RKO (cell line): ENCODE results near the gene ACTRT2.

Experiments
- DNase-seq: peaks from one replicate; pipeline ENCODE4 v3.0.0-alpha.2; 2016; ENCODE audit warnings: low spot score

Gene ACTRT2

GRCh38 chr1:3033040-3033789 lies 11.9 kb downstream of the ACTRT2 start:
- DNase-seq = no peak

- no peak for DNase-seq
These were observed 12.5 kb downstream of the ACTRT2 start for GRCh38 chr1:3033790-3034090.

GRCh38 chr1:3034162-3034561 lies 12.9 kb downstream of the ACTRT2 start:
- no peak for DNase-seq

GRCh38 chr1:3034728-3035562 lies 13.7 kb downstream of the ACTRT2 start:
- DNase-seq = no peak

- DNase-seq = no peak
These were observed 14.5 kb downstream of the ACTRT2 start for GRCh38 chr1:3035563-3036446.

- no peak for DNase-seq
These were observed 15.4 kb downstream of the ACTRT2 start for GRCh38 chr1:3036447-3037280.

GRCh38 chr1:3037281-3038040 lies 16.2 kb downstream of the ACTRT2 start:
- DNase-seq = no peak

- DNase-seq = no peak
These were observed 16.9 kb downstream of the ACTRT2 start for GRCh38 chr1:3038113-3038551.

GRCh38 chr1:3038571-3039181 lies 17.4 kb downstream of the ACTRT2 start:
- DNase-seq = no peak

GRCh38 chr1:3040004-3040403 lies 18.7 kb downstream of the ACTRT2 start:
- DNase-seq = no peak

GRCh38 chr1:3042481-3042880 lies 21.2 kb downstream of the ACTRT2 start:
- DNase-seq = no peak

- no peak for DNase-seq
These were observed 27.9 kb downstream of the ACTRT2 start for GRCh38 chr1:3049164-3049563.

- DNase-seq = no peak
These were observed 28.6 kb downstream of the ACTRT2 start for GRCh38 chr1:3049905-3050304.

- no peak for DNase-seq
These were observed 29.3 kb downstream of the ACTRT2 start for GRCh38 chr1:3050603-3051002.

- DNase-seq = no peak
These were observed 30.3 kb downstream of the ACTRT2 start for GRCh38 chr1:3051270-3052268.

- no peak for DNase-seq
These were observed 31.2 kb downstream of the ACTRT2 start for GRCh38 chr1:3052501-3052900.

GRCh38 chr1:3053366-3053980 lies 32.2 kb downstream of the ACTRT2 start:
- no peak for DNase-seq

GRCh38 chr1:3053986-3054385 lies 32.7 kb downstream of the ACTRT2 start:
- DNase-seq = no peak

- no peak for DNase-seq
These were observed 33.2 kb downstream of the ACTRT2 start for GRCh38 chr1:3054474-3054873.
